KMS-11 (cell line): ENCODE data around the gene TEX52.

ENCODE experiments used
- H2AFZ ChIP-seq: fragments of 200-600 bp; sonication (generic); 2 replicates; pipeline ENCODE4 v1.6.1; 2016; ENCODE audit warnings: antibody characterized with exemption, mixed run types, low read depth
- H3K27ac ChIP-seq: fragments of 200-600 bp; sonication (generic); 2 replicates; pipeline ENCODE4 v1.6.1; 2016; ENCODE audit warnings: mild to moderate bottlenecking, mixed run types
- H3K27me3 ChIP-seq: fragments of 200-600 bp; sonication (generic); 2 replicates; pipeline ENCODE4 v1.6.1; 2017; ENCODE audit warnings: mild to moderate bottlenecking, low read depth, mixed run types, moderate library complexity; ENCODE audit not compliant: insufficient read depth
- H3K36me3 ChIP-seq: fragments of 200-600 bp; sonication (generic); 2 replicates; pipeline ENCODE4 v1.6.1; 2017; ENCODE audit warnings: mild to moderate bottlenecking, mixed run types; ENCODE audit not compliant: insufficient read depth
- H3K4me1 ChIP-seq: fragments of 200-600 bp; sonication (generic); 2 replicates; pipeline ENCODE4 v1.6.1; 2016; ENCODE audit warnings: mild to moderate bottlenecking, low read depth, mixed run types; ENCODE audit not compliant: poor library complexity, severe bottlenecking
- H3K4me2 ChIP-seq: fragments of 200-600 bp; sonication (generic); 2 replicates; pipeline ENCODE4 v1.7.0; 2016; ENCODE audit warnings: mild to moderate bottlenecking, mixed run types
- H3K4me3 ChIP-seq: fragments of 200-600 bp; sonication (generic); IDR thresholded peaks from 2 replicates; pipeline ENCODE4 v1.6.1; 2017; ENCODE audit warnings: low read depth, low read length, mixed read lengths; ENCODE audit not compliant: insufficient read depth
- H3K79me2 ChIP-seq: fragments of 200-600 bp; sonication (generic); 2 replicates; pipeline ENCODE4 v1.6.1; 2016; ENCODE audit warnings: low read depth, mixed run types; ENCODE audit not compliant: insufficient read depth
- H3K9ac ChIP-seq: fragments of 200-600 bp; sonication (generic); 2 replicates; pipeline ENCODE4 v1.6.1; 2016; ENCODE audit warnings: mild to moderate bottlenecking, mixed run types
- H4K20me1 ChIP-seq: fragments of 200-600 bp; sonication (generic); 2 replicates; pipeline ENCODE4 v1.6.1; 2016; ENCODE audit warnings: mild to moderate bottlenecking, mixed run types; ENCODE audit not compliant: insufficient read depth
- TF ChIP-seq, protein P1 (sequence below): fragments of 200-600 bp; sonication (generic); conservative IDR thresholded peaks from 2 replicates; pipeline ENCODE4 v1.6.1; 2017; ENCODE audit warnings: low read depth, mild to moderate bottlenecking, antibody characterized with exemption, low read length, moderate library complexity, mixed read lengths

The TEX52 gene

DNA sequence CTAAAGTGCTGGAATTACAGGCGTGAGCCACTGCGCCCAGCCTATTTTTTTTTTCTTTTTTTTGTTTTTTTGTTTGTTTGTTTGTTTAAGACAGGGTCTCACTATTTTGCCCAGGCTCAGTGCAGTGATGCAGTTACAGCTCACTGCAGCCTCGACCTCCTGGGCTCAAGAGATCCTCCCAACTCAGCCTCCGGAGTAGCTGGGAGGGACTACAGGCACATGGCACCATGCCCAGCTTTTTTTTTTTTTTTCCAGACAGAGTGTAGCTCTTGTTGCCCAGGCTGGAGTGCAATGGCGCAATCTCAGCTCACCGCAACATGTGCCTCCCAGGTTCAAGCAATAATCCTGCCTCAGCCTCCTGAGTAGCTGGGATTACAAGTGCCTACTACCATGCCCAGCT lies 50.1 kb downstream of the TEX52 start:
- TF ChIP-seq, protein P1, sequence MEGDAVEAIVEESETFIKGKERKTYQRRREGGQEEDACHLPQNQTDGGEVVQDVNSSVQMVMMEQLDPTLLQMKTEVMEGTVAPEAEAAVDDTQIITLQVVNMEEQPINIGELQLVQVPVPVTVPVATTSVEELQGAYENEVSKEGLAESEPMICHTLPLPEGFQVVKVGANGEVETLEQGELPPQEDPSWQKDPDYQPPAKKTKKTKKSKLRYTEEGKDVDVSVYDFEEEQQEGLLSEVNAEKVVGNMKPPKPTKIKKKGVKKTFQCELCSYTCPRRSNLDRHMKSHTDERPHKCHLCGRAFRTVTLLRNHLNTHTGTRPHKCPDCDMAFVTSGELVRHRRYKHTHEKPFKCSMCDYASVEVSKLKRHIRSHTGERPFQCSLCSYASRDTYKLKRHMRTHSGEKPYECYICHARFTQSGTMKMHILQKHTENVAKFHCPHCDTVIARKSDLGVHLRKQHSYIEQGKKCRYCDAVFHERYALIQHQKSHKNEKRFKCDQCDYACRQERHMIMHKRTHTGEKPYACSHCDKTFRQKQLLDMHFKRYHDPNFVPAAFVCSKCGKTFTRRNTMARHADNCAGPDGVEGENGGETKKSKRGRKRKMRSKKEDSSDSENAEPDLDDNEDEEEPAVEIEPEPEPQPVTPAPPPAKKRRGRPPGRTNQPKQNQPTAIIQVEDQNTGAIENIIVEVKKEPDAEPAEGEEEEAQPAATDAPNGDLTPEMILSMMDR, result no peak
- Histone ChIP-seq H3K4me1 (peaks cover 7% of the 10 kb centered on the region), H3K79me2 (no peaks in the 10 kb centered on the region), H3K27ac (no peak overlapping the region), H3K9ac (no peak overlapping the region), H2AFZ (no peak overlapping the region), H3K4me2 (no peak overlapping the region), H3K4me3 (no peak overlapping the region), H4K20me1 (no peaks in the 10 kb centered on the region), H3K36me3 (no peaks in the 10 kb centered on the region), H3K27me3 (no peaks in the 10 kb centered on the region)

DNA sequence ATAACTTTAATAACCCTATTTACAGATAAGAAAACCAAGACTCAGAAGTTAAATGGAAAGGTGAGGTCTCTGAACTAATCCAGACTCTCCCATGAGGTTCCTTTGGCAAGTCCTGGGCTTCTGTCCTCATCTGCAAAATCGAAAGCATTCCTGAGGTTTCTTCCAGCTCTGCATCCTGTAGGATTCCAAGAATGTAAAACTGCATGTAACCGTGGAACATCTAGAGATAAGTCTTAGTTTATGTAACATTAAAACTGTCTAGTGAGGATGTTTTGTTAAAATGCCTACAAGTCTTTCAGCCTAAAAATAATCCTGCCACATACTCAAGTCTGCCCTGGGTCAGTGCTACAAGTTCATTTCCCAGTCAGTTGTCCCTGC lies 51.7 kb downstream of the TEX52 start:
- Histone ChIP-seq H3K36me3 (peaks cover 5% of the 10 kb centered on the region; the same call in 1 of the 2 replicates), H3K27me3 (no peaks in the 10 kb centered on the region), H2AFZ (no peak overlapping the region), H3K4me2 (no peak overlapping the region), H3K4me1 (peaks cover 5% of the 10 kb centered on the region), H3K9ac (no peak overlapping the region), H3K79me2 (no peaks in the 10 kb centered on the region), H4K20me1 (no peaks in the 10 kb centered on the region), H3K27ac (no peak overlapping the region), H3K4me3 (no peak overlapping the region)
- TF ChIP-seq, protein P1, result no peak

DNA sequence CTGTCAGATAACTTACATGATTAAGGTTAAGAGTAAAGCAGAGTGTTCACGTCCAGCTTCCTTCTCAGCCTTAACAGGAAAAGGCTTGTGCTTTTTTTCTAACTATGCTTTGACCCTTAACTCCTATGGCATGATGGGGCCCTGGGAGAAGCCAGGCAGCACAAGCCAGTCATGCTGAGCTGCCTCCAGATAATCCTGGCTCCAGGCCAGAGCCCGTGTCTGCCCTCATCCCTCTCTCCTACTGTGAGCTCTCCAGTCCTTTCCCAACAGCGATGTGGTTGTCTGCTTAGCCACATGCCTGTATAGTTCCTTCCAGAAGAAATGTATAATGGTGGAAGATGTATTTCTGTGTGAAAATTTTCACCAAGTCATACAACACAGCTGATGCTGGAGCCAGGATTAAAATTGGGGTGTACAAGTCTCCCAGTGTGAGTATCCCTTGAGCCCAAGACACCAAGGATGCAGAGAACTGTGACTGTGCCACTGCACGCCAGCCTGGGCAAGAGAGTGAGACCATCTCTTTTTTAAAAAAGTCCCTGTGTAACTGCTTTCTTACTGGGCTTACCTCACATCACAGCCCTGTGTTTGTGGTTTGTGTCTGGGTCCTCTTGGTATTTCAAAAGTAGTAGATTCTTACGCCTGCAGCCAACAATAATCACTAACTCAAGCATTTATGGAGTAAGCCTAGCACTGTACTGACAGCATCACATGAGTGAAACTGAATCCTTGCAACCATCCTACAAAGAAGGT lies 52.3 kb downstream of the TEX52 start:
- Histone ChIP-seq H3K27me3 (no peaks in the 10 kb centered on the region), H4K20me1 (no peaks in the 10 kb centered on the region), H3K36me3 (peaks cover 10% of the 10 kb centered on the region; the same call in 1 of the 2 replicates), H3K4me1 (peaks cover 5% of the 10 kb centered on the region), H3K4me3 (no peak overlapping the region), H3K9ac (no peak overlapping the region), H3K79me2 (no peaks in the 10 kb centered on the region), H3K27ac (no peak overlapping the region), H2AFZ (no peak overlapping the region), H3K4me2 (no peak overlapping the region)
- TF ChIP-seq, protein P1, result no peak

DNA sequence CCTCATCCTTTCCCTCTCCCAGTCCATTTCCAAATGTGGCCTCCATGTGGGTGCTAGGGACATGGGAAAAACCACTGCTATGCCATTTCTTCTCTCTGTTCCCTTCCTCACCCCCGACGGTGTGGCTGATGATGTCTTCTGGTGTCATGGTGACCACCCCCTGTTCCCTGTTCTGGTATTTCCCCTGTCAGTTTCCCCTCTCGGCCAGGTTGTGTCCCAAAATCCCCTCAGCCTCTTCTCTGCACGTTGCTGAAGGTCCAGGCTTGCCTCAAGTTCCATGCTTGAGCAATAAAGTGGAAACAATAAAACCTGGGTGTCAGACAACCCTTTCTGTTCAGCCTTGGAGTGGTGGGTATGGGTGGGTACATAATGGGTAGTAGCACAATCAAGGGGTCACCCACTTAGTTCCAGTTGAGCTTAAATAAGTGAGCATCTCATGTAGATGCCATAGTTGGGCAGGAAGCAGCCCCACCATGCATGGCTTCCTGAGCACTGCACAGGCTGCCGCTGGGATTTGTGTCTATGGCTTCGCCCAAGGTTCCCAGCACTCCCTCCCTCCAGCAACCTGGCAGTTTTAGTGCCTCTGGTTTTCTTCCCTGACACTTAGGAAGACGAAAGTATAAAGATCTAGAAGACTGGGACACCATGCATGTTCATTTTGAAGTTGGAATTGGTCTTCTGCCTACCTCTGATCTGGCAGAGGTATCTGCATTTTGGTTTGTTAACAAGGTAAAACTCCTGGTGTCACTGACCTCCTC lies 53.0 kb downstream of the TEX52 start:
- H3K27ac ChIP-seq, result no peak overlapping the region
- H3K27me3 ChIP-seq, result no peaks in the 10 kb centered on the region
- no peak overlapping the region for H2AFZ ChIP-seq
- peaks cover 10% of the 10 kb centered on the region; the same call in 1 of the 2 replicates for H3K36me3 ChIP-seq
- no peak overlapping the region for H3K4me2 ChIP-seq
- H3K4me1 ChIP-seq, result peaks cover 5% of the 10 kb centered on the region
- H3K9ac ChIP-seq, result no peak overlapping the region
- TF ChIP-seq, protein P1, result no peak
- H3K4me3 ChIP-seq, result no peak overlapping the region
- H4K20me1 ChIP-seq, result no peaks in the 10 kb centered on the region
- H3K79me2 ChIP-seq, result no peaks in the 10 kb centered on the region
